ENCODE data around the gene SGCD.

Gene SGCD

DNA sequence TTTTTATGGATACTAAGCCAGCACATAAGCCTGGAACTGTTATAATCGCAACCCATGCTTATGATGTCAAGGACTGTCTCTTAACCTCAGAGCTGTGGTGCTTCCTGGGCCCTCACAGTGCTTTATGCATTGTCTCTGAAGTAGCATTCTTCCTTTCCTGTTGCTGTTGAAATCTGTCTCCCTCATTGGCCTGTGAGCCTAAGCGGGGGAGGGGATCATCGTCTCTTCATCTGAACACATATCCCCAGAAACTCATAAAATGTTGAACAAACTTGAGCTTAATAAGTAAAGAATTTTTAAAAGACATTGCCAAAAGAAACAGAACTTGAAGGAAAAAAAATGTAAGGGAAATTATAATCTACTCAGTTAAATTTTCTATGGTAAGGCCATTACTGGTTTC, 80.3 kb downstream of the SGCD start:
- peaks cover 3% of the 10 kb centered on the region for H3K27me3 ChIP-seq (ENCODE audit: insufficient read depth, poor library complexity, severe bottlenecking)
- no peak for TF ChIP-seq POLR2AphosphoS5 (IDR thresholded peaks at IDR 0.05; ENCODE audit: low read depth)
- TF ChIP-seq, protein P1, sequence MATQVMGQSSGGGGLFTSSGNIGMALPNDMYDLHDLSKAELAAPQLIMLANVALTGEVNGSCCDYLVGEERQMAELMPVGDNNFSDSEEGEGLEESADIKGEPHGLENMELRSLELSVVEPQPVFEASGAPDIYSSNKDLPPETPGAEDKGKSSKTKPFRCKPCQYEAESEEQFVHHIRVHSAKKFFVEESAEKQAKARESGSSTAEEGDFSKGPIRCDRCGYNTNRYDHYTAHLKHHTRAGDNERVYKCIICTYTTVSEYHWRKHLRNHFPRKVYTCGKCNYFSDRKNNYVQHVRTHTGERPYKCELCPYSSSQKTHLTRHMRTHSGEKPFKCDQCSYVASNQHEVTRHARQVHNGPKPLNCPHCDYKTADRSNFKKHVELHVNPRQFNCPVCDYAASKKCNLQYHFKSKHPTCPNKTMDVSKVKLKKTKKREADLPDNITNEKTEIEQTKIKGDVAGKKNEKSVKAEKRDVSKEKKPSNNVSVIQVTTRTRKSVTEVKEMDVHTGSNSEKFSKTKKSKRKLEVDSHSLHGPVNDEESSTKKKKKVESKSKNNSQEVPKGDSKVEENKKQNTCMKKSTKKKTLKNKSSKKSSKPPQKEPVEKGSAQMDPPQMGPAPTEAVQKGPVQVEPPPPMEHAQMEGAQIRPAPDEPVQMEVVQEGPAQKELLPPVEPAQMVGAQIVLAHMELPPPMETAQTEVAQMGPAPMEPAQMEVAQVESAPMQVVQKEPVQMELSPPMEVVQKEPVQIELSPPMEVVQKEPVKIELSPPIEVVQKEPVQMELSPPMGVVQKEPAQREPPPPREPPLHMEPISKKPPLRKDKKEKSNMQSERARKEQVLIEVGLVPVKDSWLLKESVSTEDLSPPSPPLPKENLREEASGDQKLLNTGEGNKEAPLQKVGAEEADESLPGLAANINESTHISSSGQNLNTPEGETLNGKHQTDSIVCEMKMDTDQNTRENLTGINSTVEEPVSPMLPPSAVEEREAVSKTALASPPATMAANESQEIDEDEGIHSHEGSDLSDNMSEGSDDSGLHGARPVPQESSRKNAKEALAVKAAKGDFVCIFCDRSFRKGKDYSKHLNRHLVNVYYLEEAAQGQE (IDR thresholded peaks at IDR 0.05; ENCODE audit: insufficient replicate concordance, low read depth) = no peak
- TF ChIP-seq, protein P2, sequence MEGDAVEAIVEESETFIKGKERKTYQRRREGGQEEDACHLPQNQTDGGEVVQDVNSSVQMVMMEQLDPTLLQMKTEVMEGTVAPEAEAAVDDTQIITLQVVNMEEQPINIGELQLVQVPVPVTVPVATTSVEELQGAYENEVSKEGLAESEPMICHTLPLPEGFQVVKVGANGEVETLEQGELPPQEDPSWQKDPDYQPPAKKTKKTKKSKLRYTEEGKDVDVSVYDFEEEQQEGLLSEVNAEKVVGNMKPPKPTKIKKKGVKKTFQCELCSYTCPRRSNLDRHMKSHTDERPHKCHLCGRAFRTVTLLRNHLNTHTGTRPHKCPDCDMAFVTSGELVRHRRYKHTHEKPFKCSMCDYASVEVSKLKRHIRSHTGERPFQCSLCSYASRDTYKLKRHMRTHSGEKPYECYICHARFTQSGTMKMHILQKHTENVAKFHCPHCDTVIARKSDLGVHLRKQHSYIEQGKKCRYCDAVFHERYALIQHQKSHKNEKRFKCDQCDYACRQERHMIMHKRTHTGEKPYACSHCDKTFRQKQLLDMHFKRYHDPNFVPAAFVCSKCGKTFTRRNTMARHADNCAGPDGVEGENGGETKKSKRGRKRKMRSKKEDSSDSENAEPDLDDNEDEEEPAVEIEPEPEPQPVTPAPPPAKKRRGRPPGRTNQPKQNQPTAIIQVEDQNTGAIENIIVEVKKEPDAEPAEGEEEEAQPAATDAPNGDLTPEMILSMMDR (IDR thresholded peaks at IDR 0.05; ENCODE audit: insufficient read depth, low read length) = no peak
- no peak for TF ChIP-seq GABPA (IDR thresholded peaks at IDR 0.05; ENCODE audit: low read depth)
- TF ChIP-seq SPI1 (IDR thresholded peaks at IDR 0.05; ENCODE audit: borderline replicate concordance, low read depth) = no peak
- DNase-seq (ENCODE audit: low read depth in 1 of 2, low spot score in 1 of 2) = no peak
- no peak overlapping the region for H3K27ac ChIP-seq (replicated peaks)
- no peak overlapping the region for H3K4me3 ChIP-seq (replicated peaks; ENCODE audit: insufficient read depth, low read length)

DNA sequence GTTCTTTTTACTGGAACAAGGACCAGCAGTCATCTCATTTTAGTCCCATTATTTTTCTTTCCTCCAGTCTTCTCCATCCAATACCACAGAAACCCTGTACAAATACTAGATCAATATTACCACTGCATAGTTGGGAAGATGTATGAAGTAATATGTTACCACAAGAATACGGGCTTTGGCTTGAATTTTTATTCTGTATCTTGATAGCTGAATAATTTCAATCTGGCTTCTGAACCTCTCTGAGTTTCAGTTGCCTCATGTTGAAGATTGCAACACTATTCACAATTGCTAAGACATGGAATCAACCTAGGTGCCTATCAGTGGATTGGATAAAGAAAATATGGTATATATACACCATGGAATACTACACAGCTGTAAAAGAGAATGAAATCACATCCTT, 82.9 kb downstream of the SGCD start:
- H3K4me3 ChIP-seq (replicated peaks; ENCODE audit: insufficient read depth, low read length) = no peak overlapping the region
- TF ChIP-seq, protein P2 (IDR thresholded peaks at IDR 0.05; ENCODE audit: insufficient read depth, low read length) = no peak
- TF ChIP-seq, protein P1 (IDR thresholded peaks at IDR 0.05; ENCODE audit: insufficient replicate concordance, low read depth) = no peak
- TF ChIP-seq POLR2AphosphoS5 (IDR thresholded peaks at IDR 0.05; ENCODE audit: low read depth) = no peak
- no peak for TF ChIP-seq GABPA (IDR thresholded peaks at IDR 0.05; ENCODE audit: low read depth)
- TF ChIP-seq SPI1 (IDR thresholded peaks at IDR 0.05; ENCODE audit: borderline replicate concordance, low read depth) = no peak
- DNase-seq (ENCODE audit: low read depth in 1 of 2, low spot score in 1 of 2) = no peak
- peaks cover 3% of the 10 kb centered on the region for H3K27me3 ChIP-seq (ENCODE audit: insufficient read depth, poor library complexity, severe bottlenecking)
- no peak overlapping the region for H3K27ac ChIP-seq (replicated peaks)

DNA sequence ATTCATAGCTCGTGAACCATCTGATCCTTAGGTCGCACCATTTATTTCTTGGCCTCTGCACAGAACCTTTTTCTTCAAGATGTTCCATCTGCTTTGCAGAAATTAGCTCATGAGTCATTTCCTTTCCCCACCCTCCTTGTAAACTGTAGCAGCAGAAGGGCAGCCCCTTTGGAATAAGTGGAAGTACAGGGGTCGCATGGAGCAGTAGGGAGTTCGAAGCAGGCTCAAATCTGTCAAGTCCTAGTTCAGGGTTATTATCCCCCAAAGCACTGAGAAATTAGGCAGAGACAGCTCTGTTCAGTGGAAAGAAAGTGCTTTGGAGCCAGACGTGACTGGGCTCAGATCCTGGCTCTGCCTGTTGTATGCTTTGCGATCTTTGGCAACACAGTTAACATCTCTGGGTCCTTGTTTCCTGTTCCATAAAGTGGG, 84.2 kb downstream of the SGCD start:
- no peak for DNase-seq (ENCODE audit: low read depth in 1 of 2, low spot score in 1 of 2)
- TF ChIP-seq, protein P2 (IDR thresholded peaks at IDR 0.05; ENCODE audit: insufficient read depth, low read length) = no peak
- TF ChIP-seq, protein P1 (IDR thresholded peaks at IDR 0.05; ENCODE audit: insufficient replicate concordance, low read depth) = no peak
- TF ChIP-seq SPI1 (IDR thresholded peaks at IDR 0.05; ENCODE audit: borderline replicate concordance, low read depth) = no peak
- TF ChIP-seq GABPA (IDR thresholded peaks at IDR 0.05; ENCODE audit: low read depth) = no peak
- TF ChIP-seq POLR2AphosphoS5 (IDR thresholded peaks at IDR 0.05; ENCODE audit: low read depth) = no peak
- Histone ChIP-seq H3K27me3 (ENCODE audit: insufficient read depth, poor library complexity, severe bottlenecking) (peaks cover 3% of the 10 kb centered on the region), H3K4me3 (replicated peaks; ENCODE audit: insufficient read depth, low read length) (no peak overlapping the region), H3K27ac (replicated peaks) (no peak overlapping the region)
